ENCODE measurements around the gene FFAR4.

The FFAR4 gene

GRCh38 chr10:93559490-93559889, 7.0 kb upstream of the FFAR4 start:
- Mint-ChIP-seq H3K27me3 (peaks cover 18% of the 10 kb centered on the region), H3K4me1 (ENCODE audit: low read depth) (no peaks in the 10 kb centered on the region), H3K27ac (no peak overlapping the region), H3K36me3 (ENCODE audit: low read depth) (no peaks in the 10 kb centered on the region), H3K9me3 (no peaks in the 10 kb centered on the region), H3K4me3 (no peak overlapping the region)

- peaks cover 24% of the 10 kb centered on the region for H3K27me3 Mint-ChIP-seq
- H3K4me1 Mint-ChIP-seq (ENCODE audit: low read depth) = no peaks in the 10 kb centered on the region
- H3K4me3 Mint-ChIP-seq = no peak overlapping the region
- H3K36me3 Mint-ChIP-seq (ENCODE audit: low read depth) = no peaks in the 10 kb centered on the region
- H3K9me3 Mint-ChIP-seq = no peaks in the 10 kb centered on the region
- no peak overlapping the region for H3K27ac Mint-ChIP-seq
Measured at GRCh38 chr10:93560541-93560940, 5.9 kb upstream of the FFAR4 start.

- Mint-ChIP-seq H3K27ac (no peak overlapping the region), H3K27me3 (peaks cover 59% of the 10 kb centered on the region), H3K36me3 (ENCODE audit: low read depth) (no peaks in the 10 kb centered on the region), H3K4me3 (no peak overlapping the region), H3K4me1 (ENCODE audit: low read depth) (no peaks in the 10 kb centered on the region), H3K9me3 (no peaks in the 10 kb centered on the region)
Measured at GRCh38 chr10:93565446-93565845, 1.0 kb upstream of the FFAR4 start.

GRCh38 chr10:93567277-93568104, 1.0 kb downstream of the FFAR4 start:
- H3K27ac Mint-ChIP-seq = no peak overlapping the region
- no peaks in the 10 kb centered on the region for H3K36me3 Mint-ChIP-seq (ENCODE audit: low read depth)
- no peaks in the 10 kb centered on the region for H3K9me3 Mint-ChIP-seq
- H3K27me3 Mint-ChIP-seq = peaks cover 61% of the 10 kb centered on the region
- no peak overlapping the region for H3K4me3 Mint-ChIP-seq
- H3K4me1 Mint-ChIP-seq (ENCODE audit: low read depth) = no peaks in the 10 kb centered on the region

- H3K9me3 Mint-ChIP-seq = no peaks in the 10 kb centered on the region
- no peaks in the 10 kb centered on the region for H3K36me3 Mint-ChIP-seq (ENCODE audit: low read depth)
- no peak overlapping the region for H3K4me3 Mint-ChIP-seq
- no peaks in the 10 kb centered on the region for H3K4me1 Mint-ChIP-seq (ENCODE audit: low read depth)
- H3K27me3 Mint-ChIP-seq = peaks cover 67% of the 10 kb centered on the region
- no peak overlapping the region for H3K27ac Mint-ChIP-seq
Measured at GRCh38 chr10:93568105-93568390, 1.6 kb downstream of the FFAR4 start.

- Mint-ChIP-seq H3K36me3 (ENCODE audit: low read depth) (no peaks in the 10 kb centered on the region), H3K4me1 (ENCODE audit: low read depth) (peaks cover 4% of the 10 kb centered on the region), H3K27ac (no peak overlapping the region), H3K27me3 (peaks cover 71% of the 10 kb centered on the region), H3K9me3 (no peaks in the 10 kb centered on the region), H3K4me3 (no peak overlapping the region)
Measured at GRCh38 chr10:93570383-93570782, 3.9 kb downstream of the FFAR4 start.

GRCh38 chr10:93572606-93573005, 6.1 kb downstream of the FFAR4 start:
- Mint-ChIP-seq H3K4me3 (no peak overlapping the region), H3K27me3 (peaks cover 56% of the 10 kb centered on the region), H3K4me1 (ENCODE audit: low read depth) (peaks cover 4% of the 10 kb centered on the region), H3K36me3 (ENCODE audit: low read depth) (no peaks in the 10 kb centered on the region), H3K9me3 (no peaks in the 10 kb centered on the region), H3K27ac (no peak overlapping the region)

GRCh38 chr10:93573051-93573909, 6.8 kb downstream of the FFAR4 start:
- no peaks in the 10 kb centered on the region for H3K36me3 Mint-ChIP-seq (ENCODE audit: low read depth)
- H3K9me3 Mint-ChIP-seq = no peaks in the 10 kb centered on the region
- peaks cover 4% of the 10 kb centered on the region for H3K4me1 Mint-ChIP-seq (ENCODE audit: low read depth)
- H3K27me3 Mint-ChIP-seq = peaks cover 53% of the 10 kb centered on the region
- H3K27ac Mint-ChIP-seq = no peak overlapping the region
- no peak overlapping the region for H3K4me3 Mint-ChIP-seq

GRCh38 chr10:93573924-93574323, 7.5 kb downstream of the FFAR4 start:
- no peak overlapping the region for H3K27ac Mint-ChIP-seq
- no peaks in the 10 kb centered on the region for H3K36me3 Mint-ChIP-seq (ENCODE audit: low read depth)
- no peak overlapping the region for H3K4me3 Mint-ChIP-seq
- peaks cover 4% of the 10 kb centered on the region for H3K4me1 Mint-ChIP-seq (ENCODE audit: low read depth)
- no peaks in the 10 kb centered on the region for H3K9me3 Mint-ChIP-seq
- peaks cover 49% of the 10 kb centered on the region for H3K27me3 Mint-ChIP-seq

GRCh38 chr10:93576888-93577287, 10.4 kb downstream of the FFAR4 start:
- peaks cover 38% of the 10 kb centered on the region for H3K27me3 Mint-ChIP-seq
- H3K4me1 Mint-ChIP-seq (ENCODE audit: low read depth) = peaks cover 4% of the 10 kb centered on the region
- H3K4me3 Mint-ChIP-seq = no peak overlapping the region
- no peak overlapping the region for H3K27ac Mint-ChIP-seq
- peaks cover 6% of the 10 kb centered on the region for H3K9me3 Mint-ChIP-seq
- no peaks in the 10 kb centered on the region for H3K36me3 Mint-ChIP-seq (ENCODE audit: low read depth)

GRCh38 chr10:93577565-93577964, 11.1 kb downstream of the FFAR4 start:
- peaks cover 6% of the 10 kb centered on the region for H3K9me3 Mint-ChIP-seq
- peaks cover 33% of the 10 kb centered on the region for H3K27me3 Mint-ChIP-seq
- peaks cover 4% of the 10 kb centered on the region for H3K4me1 Mint-ChIP-seq (ENCODE audit: low read depth)
- no peaks in the 10 kb centered on the region for H3K36me3 Mint-ChIP-seq (ENCODE audit: low read depth)
- H3K27ac Mint-ChIP-seq = no peak overlapping the region
- H3K4me3 Mint-ChIP-seq = no peak overlapping the region

- Mint-ChIP-seq H3K9me3 (peaks cover 6% of the 10 kb centered on the region), H3K27me3 (peaks cover 21% of the 10 kb centered on the region), H3K4me1 (ENCODE audit: low read depth) (no peaks in the 10 kb centered on the region), H3K36me3 (ENCODE audit: low read depth) (no peaks in the 10 kb centered on the region), H3K4me3 (no peak overlapping the region), H3K27ac (no peak overlapping the region)
Measured at GRCh38 chr10:93579089-93579488, 12.6 kb downstream of the FFAR4 start.

GRCh38 chr10:93579985-93580711, 13.7 kb downstream of the FFAR4 start:
- peaks cover 20% of the 10 kb centered on the region for H3K27me3 Mint-ChIP-seq
- peaks cover 6% of the 10 kb centered on the region for H3K9me3 Mint-ChIP-seq
- no peaks in the 10 kb centered on the region for H3K36me3 Mint-ChIP-seq (ENCODE audit: low read depth)
- H3K27ac Mint-ChIP-seq = no peak overlapping the region
- no peaks in the 10 kb centered on the region for H3K4me1 Mint-ChIP-seq (ENCODE audit: low read depth)
- H3K4me3 Mint-ChIP-seq = no peak overlapping the region

GRCh38 chr10:93580828-93581227, 14.4 kb downstream of the FFAR4 start:
- H3K27me3 Mint-ChIP-seq = peaks cover 16% of the 10 kb centered on the region
- no peaks in the 10 kb centered on the region for H3K36me3 Mint-ChIP-seq (ENCODE audit: low read depth)

GRCh38 chr10:93584445-93584844, 18.0 kb downstream of the FFAR4 start:
- Mint-ChIP-seq H3K27ac (no peak overlapping the region), H3K4me3 (no peak overlapping the region), H3K4me1 (ENCODE audit: low read depth) (no peaks in the 10 kb centered on the region), H3K9me3 (peaks cover 3% of the 10 kb centered on the region), H3K36me3 (ENCODE audit: low read depth) (no peaks in the 10 kb centered on the region), H3K27me3 (peaks cover 12% of the 10 kb centered on the region)

More at GRCh38 chr10:93580828-93581227, 14.4 kb downstream of the FFAR4 start:
- H3K4me3 Mint-ChIP-seq = no peak overlapping the region
- H3K27ac Mint-ChIP-seq = no peak overlapping the region
- H3K9me3 Mint-ChIP-seq = peaks cover 6% of the 10 kb centered on the region
- H3K4me1 Mint-ChIP-seq (ENCODE audit: low read depth) = no peaks in the 10 kb centered on the region
